OCI-LY1 (cell line): Measurements from ENCODE around the gene WHRN.

ENCODE experiments used
- CTCF ChIP-seq: fragments of 200-600 bp; sonication (generic), shearing (Covaris generic); IDR thresholded peaks from 2 replicates; pipeline ENCODE4 v1.5.1; 2017; ENCODE audit warnings: mild to moderate bottlenecking, antibody characterized with exemption, low read length, moderate library complexity, mixed read lengths
- EZH2 ChIP-seq: fragments of 200-600 bp; sonication (generic), shearing (Covaris generic); IDR thresholded peaks from 2 replicates; pipeline ENCODE4 v1.8.0; 2017; ENCODE audit warnings: borderline replicate concordance, mixed run types, mild to moderate bottlenecking, antibody characterized with exemption, low read length, moderate library complexity, mixed read lengths

GRCh38 chr9:114446672-114447450 lies 58.4 kb downstream of the WHRN start:
- TF ChIP-seq CTCF, result no peak
- TF ChIP-seq EZH2, result no peak
